ENCODE results near the gene TDRD12.

DNA sequence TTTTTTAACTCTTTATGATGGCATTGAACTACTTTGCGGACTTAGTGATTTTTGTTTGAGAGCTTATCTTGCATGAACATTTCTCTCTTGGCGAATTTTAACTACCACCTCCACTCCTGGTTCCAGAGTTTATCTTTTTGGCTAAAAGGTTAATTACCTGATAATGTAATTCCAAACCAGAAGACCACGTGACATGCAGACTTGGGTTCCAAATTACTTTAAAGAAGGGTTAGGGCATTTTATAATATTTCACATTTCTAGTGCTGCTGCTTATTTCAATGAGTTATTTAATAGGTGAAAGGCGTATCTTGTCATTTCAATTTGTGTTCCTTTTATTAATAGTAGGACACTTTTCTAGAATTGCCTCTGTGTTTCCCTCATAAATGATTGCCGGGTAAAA is 52.0 kb downstream of the TDRD12 start:
- TF ChIP-seq, protein P1, sequence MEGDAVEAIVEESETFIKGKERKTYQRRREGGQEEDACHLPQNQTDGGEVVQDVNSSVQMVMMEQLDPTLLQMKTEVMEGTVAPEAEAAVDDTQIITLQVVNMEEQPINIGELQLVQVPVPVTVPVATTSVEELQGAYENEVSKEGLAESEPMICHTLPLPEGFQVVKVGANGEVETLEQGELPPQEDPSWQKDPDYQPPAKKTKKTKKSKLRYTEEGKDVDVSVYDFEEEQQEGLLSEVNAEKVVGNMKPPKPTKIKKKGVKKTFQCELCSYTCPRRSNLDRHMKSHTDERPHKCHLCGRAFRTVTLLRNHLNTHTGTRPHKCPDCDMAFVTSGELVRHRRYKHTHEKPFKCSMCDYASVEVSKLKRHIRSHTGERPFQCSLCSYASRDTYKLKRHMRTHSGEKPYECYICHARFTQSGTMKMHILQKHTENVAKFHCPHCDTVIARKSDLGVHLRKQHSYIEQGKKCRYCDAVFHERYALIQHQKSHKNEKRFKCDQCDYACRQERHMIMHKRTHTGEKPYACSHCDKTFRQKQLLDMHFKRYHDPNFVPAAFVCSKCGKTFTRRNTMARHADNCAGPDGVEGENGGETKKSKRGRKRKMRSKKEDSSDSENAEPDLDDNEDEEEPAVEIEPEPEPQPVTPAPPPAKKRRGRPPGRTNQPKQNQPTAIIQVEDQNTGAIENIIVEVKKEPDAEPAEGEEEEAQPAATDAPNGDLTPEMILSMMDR (conservative IDR thresholded peaks at IDR 0.05; ENCODE audit: low read depth in 2 of 2): no peak
- TF ChIP-seq POLR2AphosphoS5 (IDR thresholded peaks at IDR 0.05; ENCODE audit: low read depth) (no peak), EZH2phosphoT487 (IDR thresholded peaks at IDR 0.05; ENCODE audit: unreplicated experiment) (no peak), NANOG (IDR thresholded peaks at IDR 0.05; ENCODE audit: borderline replicate concordance) (no peak), EZH2 (IDR thresholded peaks at IDR 0.05; ENCODE audit: low read depth, unreplicated experiment) (no peak), CREB1 (CRISPR knock-in tag; IDR thresholded peaks at IDR 0.05; ENCODE audit: low read depth) (no peak), ZNF331 (CRISPR knock-in tag; IDR thresholded peaks at IDR 0.05; ENCODE audit: low read depth) (no peak), ZNF114 (CRISPR knock-in tag; IDR thresholded peaks at IDR 0.05) (no peak)
- TF ChIP-seq, protein P2, sequence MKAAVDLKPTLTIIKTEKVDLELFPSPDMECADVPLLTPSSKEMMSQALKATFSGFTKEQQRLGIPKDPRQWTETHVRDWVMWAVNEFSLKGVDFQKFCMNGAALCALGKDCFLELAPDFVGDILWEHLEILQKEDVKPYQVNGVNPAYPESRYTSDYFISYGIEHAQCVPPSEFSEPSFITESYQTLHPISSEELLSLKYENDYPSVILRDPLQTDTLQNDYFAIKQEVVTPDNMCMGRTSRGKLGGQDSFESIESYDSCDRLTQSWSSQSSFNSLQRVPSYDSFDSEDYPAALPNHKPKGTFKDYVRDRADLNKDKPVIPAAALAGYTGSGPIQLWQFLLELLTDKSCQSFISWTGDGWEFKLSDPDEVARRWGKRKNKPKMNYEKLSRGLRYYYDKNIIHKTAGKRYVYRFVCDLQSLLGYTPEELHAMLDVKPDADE (IDR thresholded peaks at IDR 0.05): no peak
- TF ChIP-seq, protein P3, sequence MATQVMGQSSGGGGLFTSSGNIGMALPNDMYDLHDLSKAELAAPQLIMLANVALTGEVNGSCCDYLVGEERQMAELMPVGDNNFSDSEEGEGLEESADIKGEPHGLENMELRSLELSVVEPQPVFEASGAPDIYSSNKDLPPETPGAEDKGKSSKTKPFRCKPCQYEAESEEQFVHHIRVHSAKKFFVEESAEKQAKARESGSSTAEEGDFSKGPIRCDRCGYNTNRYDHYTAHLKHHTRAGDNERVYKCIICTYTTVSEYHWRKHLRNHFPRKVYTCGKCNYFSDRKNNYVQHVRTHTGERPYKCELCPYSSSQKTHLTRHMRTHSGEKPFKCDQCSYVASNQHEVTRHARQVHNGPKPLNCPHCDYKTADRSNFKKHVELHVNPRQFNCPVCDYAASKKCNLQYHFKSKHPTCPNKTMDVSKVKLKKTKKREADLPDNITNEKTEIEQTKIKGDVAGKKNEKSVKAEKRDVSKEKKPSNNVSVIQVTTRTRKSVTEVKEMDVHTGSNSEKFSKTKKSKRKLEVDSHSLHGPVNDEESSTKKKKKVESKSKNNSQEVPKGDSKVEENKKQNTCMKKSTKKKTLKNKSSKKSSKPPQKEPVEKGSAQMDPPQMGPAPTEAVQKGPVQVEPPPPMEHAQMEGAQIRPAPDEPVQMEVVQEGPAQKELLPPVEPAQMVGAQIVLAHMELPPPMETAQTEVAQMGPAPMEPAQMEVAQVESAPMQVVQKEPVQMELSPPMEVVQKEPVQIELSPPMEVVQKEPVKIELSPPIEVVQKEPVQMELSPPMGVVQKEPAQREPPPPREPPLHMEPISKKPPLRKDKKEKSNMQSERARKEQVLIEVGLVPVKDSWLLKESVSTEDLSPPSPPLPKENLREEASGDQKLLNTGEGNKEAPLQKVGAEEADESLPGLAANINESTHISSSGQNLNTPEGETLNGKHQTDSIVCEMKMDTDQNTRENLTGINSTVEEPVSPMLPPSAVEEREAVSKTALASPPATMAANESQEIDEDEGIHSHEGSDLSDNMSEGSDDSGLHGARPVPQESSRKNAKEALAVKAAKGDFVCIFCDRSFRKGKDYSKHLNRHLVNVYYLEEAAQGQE (IDR thresholded peaks at IDR 0.05; ENCODE audit: unreplicated experiment): no peak
